Fibroblast of peridontal ligament (primary cell): ENCODE results near the gene TDRD12.

Experiments used
- DNase-seq: peaks from one replicate; pipeline ENCODE4 v3.0.0-alpha.2; 2010; ENCODE audit errors: extremely low read depth

The TDRD12 gene

DNA sequence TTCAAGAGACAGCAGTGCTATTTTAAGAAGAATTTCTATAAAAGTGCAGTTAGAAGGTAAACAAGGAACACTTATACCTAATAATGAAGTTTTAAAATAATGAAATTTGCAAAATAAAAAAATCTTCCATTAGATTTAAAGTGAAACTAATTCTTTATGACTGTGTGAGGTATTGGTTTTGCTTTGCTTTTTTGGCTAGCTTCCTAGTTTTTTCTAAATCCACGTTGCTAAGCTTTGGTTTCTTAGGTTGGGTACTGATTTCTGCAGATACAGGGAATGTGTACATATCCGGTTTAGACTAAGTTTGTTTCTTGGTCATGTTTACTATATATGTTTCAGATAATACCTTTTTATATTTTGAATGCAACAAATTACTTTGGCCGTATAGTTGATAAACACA, 90.2 kb downstream of the TDRD12 start:
- DNase-seq, result peak; percentile 2

- DNase-seq, result no peak
Observed at GRCh38 chr19:32810452-32810851, 90.9 kb downstream of the TDRD12 start.

DNA sequence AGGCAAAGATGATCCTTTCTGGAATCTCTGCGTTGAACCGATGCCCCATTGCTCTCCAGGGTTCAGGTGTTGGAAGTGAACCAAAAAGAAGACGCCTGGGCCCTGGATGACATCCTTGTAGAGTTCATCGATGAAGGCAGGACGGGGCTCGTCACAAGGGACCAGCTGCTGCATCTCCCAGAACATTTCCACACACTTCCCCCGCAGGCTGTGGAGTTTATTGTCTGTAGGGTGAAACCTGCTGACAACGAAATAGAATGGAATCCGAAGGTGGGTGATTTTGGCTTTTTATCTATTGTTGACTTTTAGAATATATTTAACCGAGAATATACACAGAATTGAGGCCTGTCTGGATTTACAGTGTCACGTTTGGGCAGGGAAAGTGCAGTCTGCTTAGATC, 91.6 kb downstream of the TDRD12 start:
- no peak for DNase-seq

- DNase-seq, result no peak
Observed at GRCh38 chr19:32812036-32812435, 92.5 kb downstream of the TDRD12 start.

- DNase-seq, result no peak
Observed at GRCh38 chr19:32812571-32812970, 93.0 kb downstream of the TDRD12 start.

DNA sequence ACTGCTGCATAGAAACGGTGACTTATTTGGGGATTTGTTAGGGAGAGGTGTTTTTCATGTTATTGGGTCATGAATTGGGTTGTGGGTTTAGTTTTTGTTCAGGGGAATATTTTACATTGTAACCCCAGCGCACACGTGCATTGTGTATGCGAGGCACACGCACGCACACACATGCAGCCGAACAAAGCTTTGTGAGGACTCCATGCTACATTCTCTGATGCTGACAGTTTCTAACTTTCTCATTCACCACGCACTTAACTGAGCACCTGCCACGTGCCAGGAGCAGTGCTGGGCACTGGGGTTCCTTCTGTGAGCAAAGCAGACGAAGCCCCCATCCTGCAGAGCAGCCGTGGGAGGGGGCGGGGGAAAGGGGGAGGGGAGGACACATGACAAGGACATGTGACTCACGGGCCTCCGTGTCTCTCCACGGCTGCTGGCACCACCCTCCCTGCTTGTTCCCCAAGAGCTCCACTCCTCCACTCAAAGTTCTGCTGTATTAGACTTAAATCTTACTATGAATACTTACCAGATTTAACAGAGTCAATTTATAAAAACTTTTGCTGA, 94.4 kb downstream of the TDRD12 start:
- no peak for DNase-seq

DNA sequence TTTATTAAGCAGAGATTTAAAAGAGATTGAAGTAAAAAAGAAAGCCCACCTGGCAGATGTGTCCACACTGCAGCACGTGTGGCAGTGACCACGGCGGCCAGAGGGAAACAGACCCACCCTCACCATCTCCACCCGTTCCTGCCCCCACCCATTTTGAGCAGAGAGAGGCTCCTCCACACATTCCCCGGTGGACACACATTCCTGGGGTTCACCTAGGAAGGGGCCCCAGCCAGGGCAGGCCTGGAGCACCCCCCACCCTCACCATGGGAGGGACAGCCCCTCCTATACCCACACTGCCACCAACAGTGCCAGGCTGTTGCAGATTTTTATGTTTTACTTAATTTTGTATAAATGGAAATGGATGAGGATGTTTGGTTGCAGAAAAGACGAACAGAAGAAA, 95.1 kb downstream of the TDRD12 start:
- no peak for DNase-seq

GRCh38 chr19:32816555-32817099, 97.1 kb downstream of the TDRD12 start:
- DNase-seq, result no peak

- DNase-seq, result no peak
Observed at GRCh38 chr19:32817569-32818476, 98.3 kb downstream of the TDRD12 start.

DNA sequence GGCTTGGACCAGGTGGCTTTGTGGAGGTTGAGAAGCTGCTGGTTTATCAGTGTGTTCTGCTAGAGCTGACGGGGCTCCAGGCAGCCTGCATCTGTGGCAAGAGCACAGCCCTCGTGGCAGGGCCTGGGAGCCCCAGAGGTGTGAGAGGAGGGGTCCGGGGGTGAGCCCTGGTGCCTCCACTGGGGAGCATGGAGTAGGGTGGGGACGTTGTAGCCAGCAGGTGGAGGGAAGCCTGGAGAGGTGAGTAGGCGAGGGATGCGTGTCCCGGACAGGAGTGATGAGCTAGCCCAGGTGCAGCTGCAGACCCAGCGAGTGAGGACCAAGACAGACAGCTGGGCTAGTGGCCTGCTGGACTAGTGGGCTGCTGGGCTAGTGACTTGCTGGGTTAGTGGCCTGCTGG, 99.0 kb downstream of the TDRD12 start:
- no peak for DNase-seq

GRCh38 chr19:32819419-32820400, 100.1 kb downstream of the TDRD12 start:
- no peak for DNase-seq

- DNase-seq, result no peak
Observed at GRCh38 chr19:32822916-32823746, 103.6 kb downstream of the TDRD12 start.

DNA sequence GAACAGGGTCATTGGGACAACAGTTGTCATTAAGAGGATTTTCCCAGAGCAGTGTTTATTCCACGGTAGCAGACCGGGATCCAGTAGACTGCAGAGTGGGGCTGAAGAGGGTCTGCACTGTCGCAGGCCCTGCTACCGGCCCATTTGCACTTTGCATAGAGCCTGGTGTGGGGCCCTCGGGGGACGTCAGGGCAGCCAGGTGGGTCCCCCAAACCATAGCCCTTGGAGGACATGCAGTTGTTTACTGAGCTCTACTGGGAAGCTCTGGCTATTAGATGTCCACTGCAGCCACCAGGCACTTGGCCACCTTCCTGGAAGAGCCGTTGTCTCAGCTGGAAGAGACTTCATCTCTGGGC, 104.2 kb downstream of the TDRD12 start:
- no peak for DNase-seq

GRCh38 chr19:32824191-32824751, 104.7 kb downstream of the TDRD12 start:
- no peak for DNase-seq

DNA sequence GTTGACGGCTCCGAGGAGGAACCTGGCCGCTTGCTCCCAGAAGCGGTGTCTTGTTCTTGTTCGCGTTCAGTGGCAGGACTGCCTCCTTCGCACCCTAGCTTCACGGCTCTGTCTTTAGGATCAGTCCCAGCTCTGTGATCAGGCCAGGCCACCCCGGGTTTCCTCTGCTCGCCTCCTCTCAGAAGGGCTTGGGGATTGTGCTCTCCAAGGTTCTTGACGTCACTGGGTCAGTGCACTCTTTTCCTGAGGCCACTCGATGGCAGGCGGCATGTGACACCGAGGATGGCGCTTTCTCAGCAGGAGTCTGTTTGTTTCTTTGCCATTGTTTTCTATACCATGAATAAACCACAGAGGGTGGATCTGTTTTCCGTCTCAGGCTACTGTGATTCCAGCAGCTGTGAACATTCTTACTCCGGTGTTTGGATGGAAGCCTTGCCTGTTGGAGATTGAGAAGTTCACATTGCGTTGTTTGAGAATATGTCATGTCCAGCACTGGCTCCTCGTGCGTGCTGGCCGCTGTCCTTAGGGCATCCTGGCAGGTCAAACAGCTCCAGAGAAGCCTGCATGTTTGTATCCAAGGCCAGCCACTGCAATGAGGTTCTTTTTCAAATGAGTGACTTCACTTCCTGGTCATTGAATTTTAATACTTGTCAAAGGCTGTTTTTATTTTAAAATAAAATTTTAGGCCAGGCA, 105.5 kb downstream of the TDRD12 start:
- DNase-seq, result no peak

DNA sequence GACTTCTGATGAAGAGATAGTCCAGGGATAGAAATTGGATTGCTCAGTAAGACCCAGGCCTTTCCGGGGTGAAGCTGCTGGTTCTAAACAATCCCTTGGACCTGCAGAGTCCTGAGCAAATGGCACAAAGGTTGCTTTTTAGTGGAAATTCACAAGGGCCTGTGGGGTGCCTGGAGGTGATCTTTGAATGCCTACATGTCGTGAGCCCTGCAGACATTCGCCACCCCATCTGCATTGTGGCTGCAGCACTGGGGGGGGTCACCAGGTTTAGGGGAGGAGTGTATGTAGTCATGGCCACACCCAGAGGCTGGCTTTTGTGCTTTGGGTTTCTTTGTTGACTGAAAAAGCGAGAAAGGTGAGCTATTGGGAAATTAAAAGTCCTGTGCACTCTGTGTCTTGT, 108.6 kb downstream of the TDRD12 start:
- no peak for DNase-seq

GRCh38 chr19:32828643-32829344, 109.2 kb downstream of the TDRD12 start:
- no peak for DNase-seq

DNA sequence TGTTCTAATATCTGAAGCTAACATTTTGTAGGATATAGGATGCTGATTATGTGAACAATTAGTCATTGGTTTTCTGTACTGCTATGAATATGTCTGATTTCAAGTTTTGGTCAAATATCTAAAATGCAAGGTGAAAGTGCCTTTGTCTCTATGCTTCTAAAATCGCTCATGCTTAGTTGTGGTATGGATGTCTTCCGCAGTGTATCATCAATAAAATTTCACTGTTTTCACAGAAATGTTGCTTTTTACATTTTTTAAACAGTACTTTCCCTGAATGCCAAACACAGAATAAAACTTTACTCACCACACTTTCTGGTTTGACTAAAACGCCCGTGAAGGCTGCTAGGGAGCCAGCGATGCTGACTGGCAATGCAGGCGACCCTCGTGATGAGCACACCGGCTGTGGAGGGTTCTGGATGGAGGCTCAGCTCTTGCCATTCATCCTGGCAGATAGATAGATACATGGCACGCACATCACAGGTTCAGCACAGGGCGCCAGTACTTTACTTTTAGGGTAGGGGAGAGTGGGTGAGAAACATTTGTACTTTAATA, 109.9 kb downstream of the TDRD12 start:
- DNase-seq, result no peak
